H1 (cell line): ENCODE measurements around the gene CELF5. TPM values are rescaled to one million over a fixed set of nuclear protein-coding genes. Genes with fewer than 3 reads are reported as not detected.

Experiments
- CTCF ChIA-PET: fragments of 300-600 bp; sonication (Branson Sonifier 250); formaldehyde crosslinking; loops from one replicate; lab custom pipeline; 2021; ENCODE audit not compliant: partially characterized antibody; lab: Charles Lee
- POLR2A ChIA-PET: fragments of 300-600 bp; sonication (Branson Sonifier 250); formaldehyde crosslinking; loops from one replicate; lab custom pipeline; 2021; ENCODE audit warnings: inconsistent platforms; ENCODE audit not compliant: partially characterized antibody; lab: Charles Lee
- DNase-seq, 2 experiments: peaks; one replicate each; pipeline versions ENCODE4 v3.0.0 to v3.0.0-alpha.2; 2010 to 2022; ENCODE audit warnings: low spot score in 2 of 2, low read depth in 1 of 2, mixed read lengths in 1 of 2
- FAIRE-seq: peaks from 2 replicates; lab custom pipeline; 2011; peaks lifted over from hg19 to GRCh38; lab: Jason Lieb, UNC
- H2AFZ ChIP-seq: 2 replicates; pipeline ENCODE4 v1.8.1; 2012; ENCODE audit warnings: low read length, inconsistent platforms
- H2AK5ac ChIP-seq: 2 replicates; pipeline ENCODE4 v1.6.1; 2013; ENCODE audit warnings: low read depth, low read length
- H2BK120ac ChIP-seq: replicated peaks from 2 replicates; pipeline ENCODE3; 2013; ENCODE audit warnings: low read depth, low read length, inconsistent platforms
- H2BK12ac ChIP-seq: 2 replicates; pipeline ENCODE4 v1.6.1; 2013; ENCODE audit warnings: low read depth, low read length
- H2BK15ac ChIP-seq: 2 replicates; pipeline ENCODE4 v1.6.1; 2013; ENCODE audit warnings: low read length
- H2BK20ac ChIP-seq: 2 replicates; pipeline ENCODE4 v1.6.1; 2013; ENCODE audit warnings: low read length
- H2BK5ac ChIP-seq: 2 replicates; pipeline ENCODE4 v1.6.1; 2013; ENCODE audit warnings: low read depth, low read length
- H3K14ac ChIP-seq: 2 replicates; pipeline ENCODE4 v1.6.1; 2013; ENCODE audit warnings: inconsistent platforms; ENCODE audit not compliant: insufficient read length
- H3K18ac ChIP-seq: 2 replicates; pipeline ENCODE4 v1.6.1; 2013; ENCODE audit warnings: low read length; ENCODE audit errors: extremely low read depth
- H3K23ac ChIP-seq: 2 replicates; pipeline ENCODE4 v1.6.1; 2013; ENCODE audit warnings: inconsistent platforms; ENCODE audit not compliant: insufficient read length
- H3K23me2 ChIP-seq: 2 replicates; pipeline ENCODE4 v1.6.1; 2013; ENCODE audit warnings: low read depth, low read length
- H3K27ac ChIP-seq: 2 replicates; pipeline ENCODE4 v1.6.1; 2011; ENCODE audit warnings: low read depth, low read length, inconsistent platforms
- H3K27me3 ChIP-seq, 4 experiments: replicated peaks in 1 of 4; 1 replicate in 1 of 4; 2 replicates in 3 of 4; pipeline versions ENCODE4 v1.6.1 to v1.8.1; 2011 to 2013; ENCODE audit warnings: low read length in 3 of 4, mild to moderate bottlenecking in 3 of 4, inconsistent platforms in 2 of 4, mixed read lengths in 2 of 4, moderate library complexity in 1 of 4; ENCODE audit not compliant: control insufficient read depth in 3 of 4, insufficient read depth in 3 of 4; ENCODE audit errors: extremely low read depth in 1 of 4
- H3K36me3 ChIP-seq, 4 experiments: 2 replicates each; pipeline versions ENCODE4 v1.6.1 to v1.8.1; 2011 to 2013; ENCODE audit warnings: mild to moderate bottlenecking in 4 of 4, low read length in 3 of 4, moderate library complexity in 2 of 4, control low read depth in 1 of 4, inconsistent platforms in 1 of 4; ENCODE audit not compliant: insufficient read depth in 4 of 4, control insufficient read depth in 2 of 4
- H3K4ac ChIP-seq: replicated peaks from 2 replicates; pipeline ENCODE3; 2013; ENCODE audit warnings: low read length, low read depth, mixed read lengths, inconsistent platforms; ENCODE audit not compliant: insufficient read length
- H3K4me1 ChIP-seq, 4 experiments: replicated peaks in 1 of 4; 1 replicate in 1 of 4; 2 replicates in 3 of 4; pipeline versions ENCODE4 v1.6.1 to v1.8.1; 2011 to 2013; ENCODE audit warnings: low read length in 3 of 4, inconsistent platforms in 2 of 4, mixed read lengths in 1 of 4; ENCODE audit not compliant: insufficient read depth in 4 of 4, control insufficient read depth in 3 of 4
- H3K4me2 ChIP-seq, 2 experiments: 2 replicates each; pipeline versions ENCODE4 v1.6.1 to v1.8.1; 2011 to 2013; ENCODE audit warnings: low read depth in 2 of 2, low read length in 2 of 2, control low read depth in 1 of 2, inconsistent platforms in 1 of 2, mild to moderate bottlenecking in 1 of 2; ENCODE audit not compliant: insufficient read depth in 1 of 2
- H3K4me3 ChIP-seq, 4 experiments: fragments of 200-600, 300-600 bp in 1 of 4; sonication (generic), shearing (Covaris generic), sonication (Bioruptor Twin) in 1 of 4; 2 replicates each; pipeline versions ENCODE4 v1.5.1 to v1.8.1; 2011 to 2016; ENCODE audit warnings: low read length in 4 of 4, low read depth in 3 of 4, control low read depth in 2 of 4, inconsistent platforms in 2 of 4, mild to moderate bottlenecking in 2 of 4, mixed read lengths in 1 of 4, moderate library complexity in 1 of 4; ENCODE audit not compliant: insufficient read depth in 2 of 4; ENCODE audit errors: extremely low read depth in 1 of 4
- H3K56ac ChIP-seq: replicated peaks from 2 replicates; pipeline ENCODE3; 2013; ENCODE audit warnings: low read depth, mild to moderate bottlenecking, mixed read lengths, low read length, inconsistent platforms; ENCODE audit not compliant: insufficient read length
- H3K79me1 ChIP-seq: 2 replicates; pipeline ENCODE4 v1.6.1; 2013; ENCODE audit warnings: low read depth, low read length, control low read depth
- H3K79me2 ChIP-seq, 2 experiments: 2 replicates each; pipeline versions ENCODE4 v1.6.1 to v1.8.1; 2012 to 2013; ENCODE audit warnings: low read length in 2 of 2, mild to moderate bottlenecking in 2 of 2, inconsistent platforms in 1 of 2; ENCODE audit not compliant: insufficient read depth in 2 of 2, control insufficient read depth in 1 of 2
- H3K9ac ChIP-seq, 4 experiments: replicated peaks in 1 of 4; 1 replicate in 1 of 4; 2 replicates in 3 of 4; pipeline versions ENCODE4 v1.6.1 to v1.8.1; 2011 to 2013; ENCODE audit warnings: low read depth in 3 of 4, low read length in 3 of 4, control low read depth in 2 of 4, mild to moderate bottlenecking in 2 of 4, moderate library complexity in 2 of 4, inconsistent platforms in 1 of 4; ENCODE audit errors: extremely low read depth in 1 of 4
- H3K9me3 ChIP-seq, 2 experiments: 2 replicates each; pipeline versions ENCODE4 v1.6.1 to v1.8.1; 2012 to 2013; ENCODE audit warnings: mild to moderate bottlenecking in 2 of 2, moderate library complexity in 2 of 2, control low read depth in 1 of 2, inconsistent platforms in 1 of 2, low read depth in 1 of 2, low read length in 1 of 2, mixed read lengths in 1 of 2; ENCODE audit not compliant: insufficient read depth in 2 of 2
- H4K20me1 ChIP-seq, 2 experiments: replicated peaks in 1 of 2; 2 replicates each; pipeline versions ENCODE3 to v1.8.1; 2011 to 2013; ENCODE audit warnings: inconsistent platforms in 2 of 2, low read length in 2 of 2, mild to moderate bottlenecking in 1 of 2; ENCODE audit not compliant: insufficient read depth in 2 of 2, control insufficient read depth in 1 of 2
- H4K5ac ChIP-seq: 2 replicates; pipeline ENCODE4 v1.6.1; 2013; ENCODE audit warnings: low read length, low read depth, mixed read lengths, inconsistent platforms; ENCODE audit not compliant: insufficient read length
- H4K8ac ChIP-seq: 2 replicates; pipeline ENCODE4 v1.8.0; 2013; ENCODE audit warnings: mild to moderate bottlenecking, moderate library complexity, low read length, inconsistent platforms; ENCODE audit not compliant: insufficient read depth; ENCODE audit errors: extremely low read depth
- H4K91ac ChIP-seq: replicated peaks from 2 replicates; pipeline ENCODE3; 2013; ENCODE audit warnings: low read length, mixed read lengths, inconsistent platforms; ENCODE audit not compliant: insufficient read length
- EGR1 ChIP-seq: IDR thresholded peaks from 2 replicates; pipeline ENCODE4 v1.6.1; 2011; ENCODE audit warnings: low read depth, low read length, borderline replicate concordance
- JUND ChIP-seq: IDR thresholded peaks from 2 replicates; pipeline ENCODE4 v1.6.1; 2011; ENCODE audit warnings: mild to moderate bottlenecking, improper control_type of control experiment, low read length
- KDM4A ChIP-seq: IDR thresholded peaks from one replicate; pipeline ENCODE4 v1.7.1; 2012; ENCODE audit warnings: low read depth, mild to moderate bottlenecking, moderate library complexity, low read length, inconsistent platforms; ENCODE audit not compliant: severe bottlenecking
- NRF1 ChIP-seq: IDR thresholded peaks from 2 replicates; pipeline ENCODE4 v1.6.1; 2011; ENCODE audit warnings: mild to moderate bottlenecking, low read depth, low read length, improper control_type of control experiment
- SIRT6 ChIP-seq: IDR thresholded peaks from one replicate; pipeline ENCODE4 v1.7.1; 2012; ENCODE audit warnings: low read length, inconsistent platforms
- SIX5 ChIP-seq: IDR thresholded peaks from 2 replicates; pipeline ENCODE4 v1.6.1; 2011; ENCODE audit warnings: mild to moderate bottlenecking, low read depth, low read length
- SP2 ChIP-seq: IDR thresholded peaks from 2 replicates; pipeline ENCODE4 v1.6.1; 2012; ENCODE audit warnings: mild to moderate bottlenecking, low read length, inconsistent platforms
- TAF1 ChIP-seq: IDR thresholded peaks from 2 replicates; pipeline ENCODE4 v1.6.1; 2011; ENCODE audit warnings: mild to moderate bottlenecking, low read depth, low read length
- TBP ChIP-seq: IDR thresholded peaks from 2 replicates; pipeline ENCODE4 v1.6.1; 2011; ENCODE audit warnings: low read depth, low read length, improper control_type of control experiment
- TCF12 ChIP-seq: IDR thresholded peaks from 2 replicates; pipeline ENCODE4 v1.6.1; 2011; ENCODE audit warnings: low read depth, mild to moderate bottlenecking, low read length
- WGBS, 2 experiments: shearing (Covaris generic) in 1 of 2; methylation state at CpG; one replicate each; pipeline versions ENCODE4 v1.1.6 to v1.1.7; 2013 to 2015; ENCODE audit warnings: low lambda C conversion rate in 2 of 2, mixed read lengths in 2 of 2, inconsistent platforms in 1 of 2, low coverage in 1 of 2, missing lambda C conversion rate in 1 of 2; ENCODE audit not compliant: insufficient replicate concordance in 2 of 2, insufficient coverage in 1 of 2, insufficient read length in 1 of 2; ENCODE audit errors: extremely low coverage in 1 of 2, missing lambda C conversion rate in 1 of 2; 5-methylcytosine and 5-hydroxymethylcytosine counted together
- polyA plus RNA-seq, 7 experiments: library from polyadenylated mRNA; depleted of rRNA in 3 of 7; stranded (reverse) in 5 of 7; unstranded in 2 of 7; fragments of >200 nt in 5 of 7; fragments of 200-250 nt in 2 of 7; gene quantifications; 1 replicate in 5 of 7; 2 replicates in 1 of 7; 4 replicates in 1 of 7; pipeline versions ENCODE4 v1.2.1 to v1.2.3, GENCODE V29; 2011 to 2013; ENCODE audit warnings: missing spikeins in 2 of 7, mixed read lengths in 2 of 7
- total RNA-seq: library from RNA; stranded (reverse); fragmentation: NEBNext Ultra II Directional; extraction: Animal tissue kit (Norgen Biotek cat#: 25700); gene quantifications from 2 replicates; pipeline ENCODE4 v1.2.1, GENCODE V29; 2021
- TF ChIP-seq, protein P1 (sequence below): IDR thresholded peaks from 2 replicates; pipeline ENCODE4 v1.6.1; 2012; ENCODE audit warnings: inconsistent platforms
- TF ChIP-seq, protein P2 (sequence below): IDR thresholded peaks from 2 replicates; pipeline ENCODE4 v1.6.1; 2012; ENCODE audit warnings: low read length, inconsistent platforms
- TF ChIP-seq, protein P3 (sequence below): IDR thresholded peaks from 2 replicates; pipeline ENCODE4 v1.6.1; 2012; ENCODE audit warnings: inconsistent platforms

Gene CELF5
- total and polyA plus RNA-seq, 2 of the 8 experiments (the other 6 are each of a cell fraction or from before 2014, with no cell fraction given) = 9.8 to 15.0 TPM

DNA sequence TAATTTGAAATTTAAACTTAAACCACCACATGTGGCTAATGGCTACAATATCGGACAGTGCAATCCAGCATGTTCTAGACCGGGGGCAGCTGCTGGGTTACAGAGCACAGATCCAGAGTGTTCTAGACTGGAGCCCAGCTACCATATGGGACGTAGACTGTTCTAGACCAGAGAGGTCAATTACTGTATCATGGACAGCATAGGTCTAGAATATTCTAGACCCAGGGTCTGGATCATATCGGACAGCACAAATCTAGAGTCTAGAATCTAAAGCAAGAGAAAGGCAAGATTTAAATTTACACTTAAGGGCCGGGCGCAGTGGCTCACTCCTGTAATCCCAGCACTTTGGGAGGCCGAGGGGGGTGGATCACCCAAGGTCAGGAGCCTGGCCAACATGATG lies 37.9 kb downstream of the CELF5 start:
- no peaks in the 10 kb centered on the region for H3K79me2 ChIP-seq
- no peak overlapping the region for H2AFZ ChIP-seq
- peaks cover 0 to 2% of the 10 kb centered on the region in 2 experiments for H4K20me1 ChIP-seq
- H3K4me2 ChIP-seq = no peak overlapping the region
- no peak overlapping the region for H3K27ac ChIP-seq
- H2BK5ac ChIP-seq = no peak overlapping the region
- H4K5ac ChIP-seq = no peak overlapping the region
- no peak overlapping the region for H2AK5ac ChIP-seq
- 88% methylated on average over 7 of the region's 7 CpGs; no CpG with 5 or more reads in 1 of the 2 experiments for WGBS, 2 experiments
- no peak overlapping the region for H3K23ac ChIP-seq
- FAIRE-seq (no peak), DNase-seq (no peak)
- H3K56ac ChIP-seq = no peak overlapping the region
- ChIA-PET CTCF (interaction anchor here (0.7 to 1.3 kb wide), 4 partner anchors 10 to 145 kb away, joined by 3 to 7 read pairs (median 4); no protein-coding TSS in a partner anchor), POLR2A (no interaction called here)
- H3K36me3 ChIP-seq = no peaks in the 10 kb centered on the region
- no peak overlapping the region for H3K4ac ChIP-seq
- no peak overlapping the region for H4K8ac ChIP-seq
- H2BK20ac ChIP-seq = no peak overlapping the region
- no peak overlapping the region for H3K14ac ChIP-seq
- no peaks in the 10 kb centered on the region; the same call in 1 of the 2 replicates for H3K79me1 ChIP-seq
- H2BK120ac ChIP-seq = no peak overlapping the region
- H3K4me1 ChIP-seq = no peaks in the 10 kb centered on the region; a peak in 1 of 7 replicates
- no peaks in the 10 kb centered on the region for H3K9me3 ChIP-seq
- H2BK15ac ChIP-seq = no peak overlapping the region
- no peaks in the 10 kb centered on the region for H3K23me2 ChIP-seq
- no peak overlapping the region for H4K91ac ChIP-seq
- no peak overlapping the region for H3K18ac ChIP-seq
- H3K27me3 ChIP-seq = no peaks in the 10 kb centered on the region
- no peak overlapping the region for H3K9ac ChIP-seq
- no peak overlapping the region for H2BK12ac ChIP-seq
- H3K4me3 ChIP-seq = no peak overlapping the region
- TF ChIP-seq TBP (no peak), TAF1 (no peak), KDM4A (no peak), NRF1 (no peak), SP2 (no peak), SIX5 (no peak), JUND (no peak), SIRT6 (no peak), TCF12 (no peak), EGR1 (no peak)
- TF ChIP-seq, protein P1, sequence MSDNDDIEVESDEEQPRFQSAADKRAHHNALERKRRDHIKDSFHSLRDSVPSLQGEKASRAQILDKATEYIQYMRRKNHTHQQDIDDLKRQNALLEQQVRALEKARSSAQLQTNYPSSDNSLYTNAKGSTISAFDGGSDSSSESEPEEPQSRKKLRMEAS = no peak
- TF ChIP-seq, protein P2, sequence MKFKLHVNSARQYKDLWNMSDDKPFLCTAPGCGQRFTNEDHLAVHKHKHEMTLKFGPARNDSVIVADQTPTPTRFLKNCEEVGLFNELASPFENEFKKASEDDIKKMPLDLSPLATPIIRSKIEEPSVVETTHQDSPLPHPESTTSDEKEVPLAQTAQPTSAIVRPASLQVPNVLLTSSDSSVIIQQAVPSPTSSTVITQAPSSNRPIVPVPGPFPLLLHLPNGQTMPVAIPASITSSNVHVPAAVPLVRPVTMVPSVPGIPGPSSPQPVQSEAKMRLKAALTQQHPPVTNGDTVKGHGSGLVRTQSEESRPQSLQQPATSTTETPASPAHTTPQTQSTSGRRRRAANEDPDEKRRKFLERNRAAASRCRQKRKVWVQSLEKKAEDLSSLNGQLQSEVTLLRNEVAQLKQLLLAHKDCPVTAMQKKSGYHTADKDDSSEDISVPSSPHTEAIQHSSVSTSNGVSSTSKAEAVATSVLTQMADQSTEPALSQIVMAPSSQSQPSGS = no peak
- TF ChIP-seq, protein P3, sequence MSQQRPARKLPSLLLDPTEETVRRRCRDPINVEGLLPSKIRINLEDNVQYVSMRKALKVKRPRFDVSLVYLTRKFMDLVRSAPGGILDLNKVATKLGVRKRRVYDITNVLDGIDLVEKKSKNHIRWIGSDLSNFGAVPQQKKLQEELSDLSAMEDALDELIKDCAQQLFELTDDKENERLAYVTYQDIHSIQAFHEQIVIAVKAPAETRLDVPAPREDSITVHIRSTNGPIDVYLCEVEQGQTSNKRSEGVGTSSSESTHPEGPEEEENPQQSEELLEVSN = no peak
